Activated T-cell treated with anti-CD3 and anti-CD28 coated beads for 1 hour (primary cell): ENCODE results near the gene NSMCE3.
A peak's percentile ranks its signal among the peaks of the same experiment; 100 is the strongest.

ENCODE experiments used
- DNase-seq: peaks from one replicate; pipeline ENCODE4 v3.0.0-alpha.2; 2020; ENCODE audit warnings: low read depth

The NSMCE3 gene

GRCh38 chr15:29269485-29270168, at the start of gene NSMCE3:
Gene NSMCE3 (minus strand): TSS chr15:29269822. CDS start chr15:29269705, 117 bp downstream.
- DNase-seq = peak; percentile 81

DNA sequence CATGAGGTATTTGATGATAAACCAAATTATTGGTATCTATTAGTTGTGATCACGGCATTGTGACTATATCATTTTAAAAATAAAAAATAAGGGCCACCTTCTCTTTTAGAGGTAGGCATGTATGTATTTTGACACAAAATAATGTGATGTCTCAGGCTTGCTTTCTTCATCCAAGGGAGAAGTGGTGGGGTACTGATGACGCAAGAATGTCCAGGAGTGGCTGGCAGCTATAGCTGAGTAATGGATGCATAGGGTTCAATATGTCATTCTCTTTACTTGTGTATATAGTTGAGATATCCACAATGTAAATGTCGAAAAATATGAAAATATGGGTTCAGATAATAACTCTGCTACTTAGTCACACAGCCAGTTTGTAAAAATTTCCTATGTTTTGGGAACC, 46.8 kb upstream of the NSMCE3 start:
- DNase-seq = no peak

DNA sequence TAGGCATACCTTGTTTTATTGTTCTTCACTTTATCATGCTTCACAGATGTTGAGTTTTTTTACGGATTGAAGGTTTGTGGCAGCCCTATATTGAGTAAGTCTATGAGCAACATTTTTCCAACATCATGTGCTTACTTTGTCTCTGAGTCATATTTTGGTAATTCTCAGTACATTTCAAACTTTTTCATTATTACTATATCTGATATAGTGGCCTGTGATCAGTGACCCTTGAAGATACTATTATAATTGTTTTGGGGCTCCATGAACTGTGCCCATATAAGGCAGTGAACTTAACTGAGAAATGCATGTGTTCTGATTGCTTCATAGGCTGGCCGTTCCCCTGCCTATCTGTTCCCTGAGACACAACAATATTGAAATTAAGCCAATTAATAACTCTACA, 42.8 kb upstream of the NSMCE3 start:
- DNase-seq = no peak

DNA sequence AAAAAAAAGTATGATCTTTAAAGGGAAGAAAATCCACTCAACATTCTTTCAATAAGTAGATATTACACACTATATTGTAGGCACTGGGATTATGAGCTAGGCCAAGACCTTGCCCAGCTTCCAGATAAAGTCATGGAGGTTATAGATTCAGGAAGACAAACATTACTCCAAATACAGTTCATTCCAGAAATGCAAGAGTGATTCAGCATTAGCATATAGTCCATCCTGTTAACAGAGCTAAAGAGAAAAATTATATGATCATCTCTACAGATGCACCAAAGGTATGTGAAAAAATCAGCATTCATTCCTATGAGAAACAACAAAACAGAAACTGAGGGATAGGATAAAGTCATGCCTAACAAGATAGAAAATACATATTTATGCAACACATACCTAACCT, 42.1 kb upstream of the NSMCE3 start:
- DNase-seq = no peak

DNA sequence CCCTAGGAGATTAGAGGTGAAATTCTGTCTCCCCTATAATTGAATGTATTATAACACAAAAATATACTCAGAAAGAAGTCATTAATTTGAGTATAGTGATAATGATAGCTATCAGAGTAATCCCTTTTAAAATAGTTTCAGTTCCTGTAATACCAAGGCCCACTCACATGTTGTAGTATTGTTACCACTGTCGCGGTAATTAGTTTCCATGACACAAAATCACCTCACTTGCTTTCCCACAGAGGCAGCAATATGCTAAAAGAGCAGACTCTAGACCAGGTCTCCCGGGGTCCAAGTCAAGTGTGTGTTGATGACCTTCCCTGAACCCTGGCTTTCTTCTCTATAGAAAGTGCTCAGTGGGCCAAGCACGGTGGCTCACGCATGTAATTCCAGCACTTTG, 39.5 kb upstream of the NSMCE3 start:
- DNase-seq = no peak

DNA sequence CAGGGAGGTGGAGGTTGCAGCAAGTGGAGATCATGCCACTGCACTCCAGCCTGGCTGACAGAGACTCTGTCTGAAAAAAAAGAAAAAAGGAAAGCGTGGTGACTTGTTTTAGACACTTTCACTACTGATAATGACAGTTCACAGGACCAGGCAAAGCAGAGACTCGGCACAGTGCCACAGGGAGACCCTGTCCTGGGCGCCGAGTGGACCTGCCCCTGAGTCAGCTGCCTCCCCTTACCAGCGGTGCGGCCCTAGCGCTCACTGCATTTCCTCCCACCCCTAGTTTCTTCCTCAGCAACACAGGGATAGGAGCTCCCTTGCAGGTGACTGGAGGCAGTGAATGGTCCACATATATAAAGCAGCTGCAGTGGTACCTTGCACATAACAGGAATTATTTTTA, 38.7 kb upstream of the NSMCE3 start:
- no peak for DNase-seq

DNA sequence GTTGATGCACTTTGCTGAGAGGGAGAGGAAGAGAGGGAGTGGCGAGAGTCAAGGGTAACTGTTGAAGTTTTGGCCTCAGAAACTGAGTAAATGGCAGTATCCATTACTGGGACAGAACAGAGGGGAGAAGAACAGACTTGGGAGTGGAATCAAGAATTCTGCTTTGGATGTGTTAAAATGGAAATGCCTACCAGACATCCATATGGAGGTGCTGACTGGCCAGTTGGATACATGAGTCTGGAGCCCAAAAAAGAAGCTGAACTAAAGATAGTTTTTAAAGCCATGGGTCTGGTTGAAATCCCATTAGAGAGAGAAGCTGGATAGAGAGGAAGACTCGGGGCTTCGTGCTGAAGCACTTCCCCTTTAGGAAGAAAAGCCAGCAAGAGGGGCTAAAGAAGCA, 35.9 kb upstream of the NSMCE3 start:
- no peak for DNase-seq

DNA sequence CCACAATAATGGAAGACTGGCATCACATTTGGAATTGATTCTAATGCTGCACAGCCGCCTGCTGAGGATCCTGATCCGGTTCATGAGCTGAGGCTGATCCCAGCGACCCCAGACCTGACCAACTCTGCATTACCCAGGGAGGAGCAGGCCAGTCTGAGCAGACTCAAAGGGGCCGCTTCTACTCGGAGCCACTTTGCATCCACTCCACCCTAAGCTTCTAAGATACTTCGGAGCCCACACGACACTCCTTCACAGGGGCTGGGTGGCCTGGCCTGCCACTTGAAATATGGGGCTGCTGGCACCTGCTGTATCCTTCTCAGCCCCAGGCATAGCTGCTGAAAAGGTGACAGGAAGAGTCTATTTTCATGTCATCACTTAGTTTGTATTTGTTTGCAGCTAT, 33.2 kb upstream of the NSMCE3 start:
- DNase-seq = no peak

GRCh38 chr15:29299784-29300183, 30.2 kb upstream of the NSMCE3 start:
- DNase-seq = no peak

GRCh38 chr15:29299331-29299730, 29.7 kb upstream of the NSMCE3 start:
- DNase-seq = no peak

- no peak for DNase-seq
These were observed 25.2 kb upstream of the NSMCE3 start for GRCh38 chr15:29294732-29295325.

- no peak for DNase-seq
These were observed 21.6 kb upstream of the NSMCE3 start for GRCh38 chr15:29291067-29291845.

DNA sequence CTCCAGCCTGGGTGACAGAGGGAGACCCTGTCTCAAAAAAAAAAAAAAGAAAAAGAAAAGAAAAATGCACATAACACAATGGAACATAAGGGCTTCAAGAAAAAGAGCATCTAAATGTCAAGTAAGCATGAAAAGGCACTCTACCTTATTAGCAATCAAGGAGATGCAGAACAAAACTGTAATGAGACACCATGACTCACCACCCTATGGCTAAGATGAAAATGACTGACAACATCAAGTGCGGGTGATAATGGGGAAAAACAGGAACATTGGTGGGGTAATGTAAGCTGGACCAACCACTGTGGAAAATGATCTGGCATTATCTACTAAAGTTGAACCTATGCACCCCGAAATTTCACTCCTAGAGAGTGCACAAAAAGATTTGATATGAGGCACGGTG, 19.6 kb upstream of the NSMCE3 start:
- no peak for DNase-seq

DNA sequence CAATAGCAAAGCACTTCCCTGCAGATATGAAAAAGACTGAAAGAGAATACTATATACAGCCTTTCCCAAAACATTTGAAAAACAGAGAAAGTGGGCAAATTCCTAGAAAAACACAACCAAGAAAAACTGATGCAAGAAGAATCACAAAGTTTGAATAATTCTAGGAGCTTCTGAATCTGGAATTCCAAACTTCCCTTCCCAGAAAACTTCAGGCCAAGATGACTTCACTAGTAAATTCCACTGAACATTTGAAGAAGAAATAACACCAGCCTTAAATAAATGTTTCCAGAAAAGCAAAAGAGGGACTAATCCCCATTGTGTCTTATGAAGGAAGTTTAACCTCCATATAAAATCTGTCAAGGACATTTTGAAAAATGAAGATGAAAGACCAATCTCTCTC, 15.8 kb upstream of the NSMCE3 start:
- no peak for DNase-seq

GRCh38 chr15:29283381-29283780, 13.8 kb upstream of the NSMCE3 start:
- DNase-seq = no peak

DNA sequence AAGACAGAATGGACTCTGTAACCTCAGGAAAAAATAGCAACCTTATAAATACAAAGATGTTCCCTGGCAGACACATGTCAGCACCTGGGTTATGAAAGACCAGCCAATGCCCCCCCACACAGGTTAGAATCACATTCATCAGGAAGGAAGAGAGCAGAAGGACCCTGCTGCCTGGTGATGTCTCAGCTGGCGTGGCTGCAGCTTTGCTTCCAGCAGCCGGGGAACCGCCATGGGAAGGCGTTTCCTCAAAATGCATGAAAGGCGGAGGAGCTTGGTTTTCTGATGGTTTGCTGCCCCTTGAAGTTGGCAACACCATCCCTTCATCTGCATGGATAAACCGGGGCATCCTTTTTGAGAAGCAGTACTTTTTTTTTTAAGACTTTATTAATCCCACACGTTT, 10.9 kb upstream of the NSMCE3 start:
- DNase-seq = no peak

- no peak for DNase-seq
These were observed 8.9 kb upstream of the NSMCE3 start for GRCh38 chr15:29278436-29279105.

DNA sequence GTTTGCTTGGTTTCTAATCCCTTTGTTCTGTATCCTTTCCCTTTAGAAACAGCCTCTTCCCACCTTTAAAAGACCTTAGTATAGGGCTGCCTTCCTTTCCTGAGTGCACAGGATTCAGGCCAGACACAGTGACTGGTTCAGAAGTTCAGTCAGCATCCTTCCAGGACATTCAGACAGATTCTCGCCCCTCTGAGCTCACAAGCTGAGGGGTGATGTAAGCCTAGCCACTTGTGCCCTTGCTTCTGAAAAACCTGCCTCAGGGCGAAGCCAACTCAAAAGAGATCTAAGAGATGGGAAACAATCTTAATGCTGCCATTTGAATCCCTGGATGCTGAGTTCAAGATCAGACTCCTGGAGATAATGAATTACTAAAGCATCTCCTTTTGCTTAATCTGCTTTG, 6.7 kb upstream of the NSMCE3 start:
- DNase-seq = no peak

DNA sequence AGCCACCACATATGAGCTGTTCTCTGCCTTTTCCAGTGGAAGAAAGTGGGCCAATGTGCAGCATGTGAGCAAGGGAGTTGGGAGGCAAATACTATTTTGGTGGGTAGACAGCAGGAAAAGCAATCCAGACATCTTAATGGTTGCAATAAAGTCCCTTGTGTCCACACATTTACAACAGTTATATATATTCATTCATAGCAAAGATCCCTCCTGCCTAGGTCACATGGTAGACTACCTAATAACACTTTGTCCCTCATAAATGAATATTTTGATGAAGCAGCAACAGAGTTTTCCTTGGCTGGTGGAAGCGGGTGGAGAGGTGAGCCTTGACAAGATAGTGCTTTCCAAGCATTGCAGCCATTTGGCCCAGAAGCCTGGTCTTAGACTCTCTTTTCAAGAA, 6.2 kb upstream of the NSMCE3 start:
- no peak for DNase-seq

DNA sequence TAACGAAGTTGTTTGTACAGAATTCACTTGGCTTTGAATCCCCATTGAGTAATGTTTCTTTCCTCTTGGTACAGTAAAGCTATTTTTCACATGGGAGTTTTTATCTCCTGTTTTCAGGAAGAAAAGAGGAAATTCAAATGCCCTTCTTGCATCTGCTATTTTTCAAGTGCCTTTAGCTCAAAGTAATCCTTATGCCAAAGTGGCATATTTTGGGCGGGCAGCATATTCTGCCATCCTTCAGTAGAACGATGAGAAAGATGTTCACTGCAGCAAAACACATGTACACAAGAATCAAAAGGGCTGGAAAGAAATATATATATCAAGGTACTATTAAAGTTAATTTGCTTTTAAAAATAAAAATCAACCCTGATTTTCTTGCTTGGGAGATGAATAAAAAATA, 5.3 kb upstream of the NSMCE3 start:
- DNase-seq = no peak

GRCh38 chr15:29272219-29272618, 2.6 kb upstream of the NSMCE3 start:
- DNase-seq = no peak

GRCh38 chr15:29270976-29271375, 1.4 kb upstream of the NSMCE3 start:
- no peak for DNase-seq
